HCT116 (cell line): ENCODE measurements around the gene GPAM.

Experiments used
- EZH2phosphoT487 ChIP-seq: fragments of 200-600 bp; IDR thresholded peaks from 2 replicates; pipeline ENCODE4 v1.6.1; 2018; ENCODE audit warnings: antibody characterized with exemption, borderline replicate concordance
- POLR2A ChIP-seq: IDR thresholded peaks from 2 replicates; pipeline ENCODE4 v1.7.0; 2011; ENCODE audit warnings: borderline replicate concordance; ENCODE audit not compliant: insufficient read depth, insufficient read length; ENCODE audit errors: extremely low read depth
- RAD21 ChIP-seq: IDR thresholded peaks from 2 replicates; pipeline ENCODE4 v1.6.1; 2012; ENCODE audit warnings: low read depth, mild to moderate bottlenecking
- TCF7L2 ChIP-seq: IDR thresholded peaks from 2 replicates; pipeline ENCODE4 v1.7.0; 2011; ENCODE audit warnings: borderline replicate concordance, inconsistent platforms; ENCODE audit not compliant: insufficient read depth, insufficient read length; ENCODE audit errors: extremely low read depth
- YY1 ChIP-seq: IDR thresholded peaks from 2 replicates; pipeline ENCODE4 v1.6.1; 2011; ENCODE audit warnings: low read length, low read depth, moderate library complexity, mild to moderate bottlenecking; ENCODE audit not compliant: insufficient replicate concordance; ENCODE audit errors: extremely low read depth
- ZNF274 ChIP-seq: fragments of 200-500 bp; sonication (Bioruptor generic); IDR thresholded peaks from 2 replicates; pipeline ENCODE4 v1.6.1; 2014; ENCODE audit warnings: mild to moderate bottlenecking, low read depth, low read length, inconsistent platforms
- TF ChIP-seq, protein P1 (sequence below), 3 experiments: fragments of 200-600 bp in 1 of 3; sonication (generic) in 1 of 3; IDR thresholded peaks in 2 of 3; conservative IDR thresholded peaks in 1 of 3; 2 replicates each; pipeline ENCODE4 v1.5.1; 2012 to 2017; ENCODE audit warnings: low read depth in 2 of 3, low read length in 2 of 3, antibody characterized with exemption in 1 of 3, borderline replicate concordance in 1 of 3, control low read depth in 1 of 3, mild to moderate bottlenecking in 1 of 3, mixed read lengths in 1 of 3, mixed run types in 1 of 3, moderate library complexity in 1 of 3; ENCODE audit not compliant: insufficient read depth in 1 of 3
- TF ChIP-seq, protein P2 (sequence below): IDR thresholded peaks from 2 replicates; pipeline ENCODE4 v1.6.1; 2012; ENCODE audit warnings: low read depth
- TF ChIP-seq, protein P3 (sequence below): IDR thresholded peaks from 2 replicates; pipeline ENCODE4 v1.6.1; 2012

DNA sequence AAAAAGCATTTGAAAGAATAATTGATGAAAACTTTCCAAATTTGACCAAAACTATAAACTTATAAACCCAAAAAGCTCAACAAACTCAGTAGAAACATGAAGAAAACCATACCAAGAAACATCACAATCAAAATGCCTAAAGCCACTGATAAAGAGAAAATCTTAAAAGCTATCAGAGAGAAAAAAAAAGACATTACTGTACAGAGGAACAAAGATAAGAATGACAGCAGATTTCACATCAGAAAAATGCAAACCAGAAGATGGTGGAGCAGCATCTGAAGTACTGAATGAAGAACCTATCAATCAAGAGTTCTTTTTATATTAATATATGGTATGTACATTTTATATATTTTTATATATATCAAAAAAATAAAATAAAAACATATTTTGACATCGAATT is 2.4 kb upstream of the GPAM start:
- TF ChIP-seq, protein P1, sequence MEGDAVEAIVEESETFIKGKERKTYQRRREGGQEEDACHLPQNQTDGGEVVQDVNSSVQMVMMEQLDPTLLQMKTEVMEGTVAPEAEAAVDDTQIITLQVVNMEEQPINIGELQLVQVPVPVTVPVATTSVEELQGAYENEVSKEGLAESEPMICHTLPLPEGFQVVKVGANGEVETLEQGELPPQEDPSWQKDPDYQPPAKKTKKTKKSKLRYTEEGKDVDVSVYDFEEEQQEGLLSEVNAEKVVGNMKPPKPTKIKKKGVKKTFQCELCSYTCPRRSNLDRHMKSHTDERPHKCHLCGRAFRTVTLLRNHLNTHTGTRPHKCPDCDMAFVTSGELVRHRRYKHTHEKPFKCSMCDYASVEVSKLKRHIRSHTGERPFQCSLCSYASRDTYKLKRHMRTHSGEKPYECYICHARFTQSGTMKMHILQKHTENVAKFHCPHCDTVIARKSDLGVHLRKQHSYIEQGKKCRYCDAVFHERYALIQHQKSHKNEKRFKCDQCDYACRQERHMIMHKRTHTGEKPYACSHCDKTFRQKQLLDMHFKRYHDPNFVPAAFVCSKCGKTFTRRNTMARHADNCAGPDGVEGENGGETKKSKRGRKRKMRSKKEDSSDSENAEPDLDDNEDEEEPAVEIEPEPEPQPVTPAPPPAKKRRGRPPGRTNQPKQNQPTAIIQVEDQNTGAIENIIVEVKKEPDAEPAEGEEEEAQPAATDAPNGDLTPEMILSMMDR (IDR thresholded peaks at IDR 0.05 in 2 of 3, conservative IDR thresholded peaks at IDR 0.05 in 1 of 3; ENCODE audit: borderline replicate concordance in 1 of 3, insufficient read depth in 1 of 3, low read depth in 2 of 3, low read length in 2 of 3) = no peak
- no peak for TF ChIP-seq TCF7L2
- TF ChIP-seq, protein P2, sequence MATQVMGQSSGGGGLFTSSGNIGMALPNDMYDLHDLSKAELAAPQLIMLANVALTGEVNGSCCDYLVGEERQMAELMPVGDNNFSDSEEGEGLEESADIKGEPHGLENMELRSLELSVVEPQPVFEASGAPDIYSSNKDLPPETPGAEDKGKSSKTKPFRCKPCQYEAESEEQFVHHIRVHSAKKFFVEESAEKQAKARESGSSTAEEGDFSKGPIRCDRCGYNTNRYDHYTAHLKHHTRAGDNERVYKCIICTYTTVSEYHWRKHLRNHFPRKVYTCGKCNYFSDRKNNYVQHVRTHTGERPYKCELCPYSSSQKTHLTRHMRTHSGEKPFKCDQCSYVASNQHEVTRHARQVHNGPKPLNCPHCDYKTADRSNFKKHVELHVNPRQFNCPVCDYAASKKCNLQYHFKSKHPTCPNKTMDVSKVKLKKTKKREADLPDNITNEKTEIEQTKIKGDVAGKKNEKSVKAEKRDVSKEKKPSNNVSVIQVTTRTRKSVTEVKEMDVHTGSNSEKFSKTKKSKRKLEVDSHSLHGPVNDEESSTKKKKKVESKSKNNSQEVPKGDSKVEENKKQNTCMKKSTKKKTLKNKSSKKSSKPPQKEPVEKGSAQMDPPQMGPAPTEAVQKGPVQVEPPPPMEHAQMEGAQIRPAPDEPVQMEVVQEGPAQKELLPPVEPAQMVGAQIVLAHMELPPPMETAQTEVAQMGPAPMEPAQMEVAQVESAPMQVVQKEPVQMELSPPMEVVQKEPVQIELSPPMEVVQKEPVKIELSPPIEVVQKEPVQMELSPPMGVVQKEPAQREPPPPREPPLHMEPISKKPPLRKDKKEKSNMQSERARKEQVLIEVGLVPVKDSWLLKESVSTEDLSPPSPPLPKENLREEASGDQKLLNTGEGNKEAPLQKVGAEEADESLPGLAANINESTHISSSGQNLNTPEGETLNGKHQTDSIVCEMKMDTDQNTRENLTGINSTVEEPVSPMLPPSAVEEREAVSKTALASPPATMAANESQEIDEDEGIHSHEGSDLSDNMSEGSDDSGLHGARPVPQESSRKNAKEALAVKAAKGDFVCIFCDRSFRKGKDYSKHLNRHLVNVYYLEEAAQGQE = no peak
- TF ChIP-seq YY1 = no peak
- TF ChIP-seq, protein P3, sequence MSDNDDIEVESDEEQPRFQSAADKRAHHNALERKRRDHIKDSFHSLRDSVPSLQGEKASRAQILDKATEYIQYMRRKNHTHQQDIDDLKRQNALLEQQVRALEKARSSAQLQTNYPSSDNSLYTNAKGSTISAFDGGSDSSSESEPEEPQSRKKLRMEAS = no peak
- no peak for TF ChIP-seq POLR2A
- TF ChIP-seq RAD21 = no peak
- TF ChIP-seq ZNF274 = no peak
- TF ChIP-seq EZH2phosphoT487 = no peak
